Ovary (tissue), 3 donors: ENCODE results near the gene VKORC1L1.
A peak's percentile ranks its signal among the peaks of the same experiment; 100 is the strongest.

Source experiments
- CTCF ChIP-seq, 3 donors: fragments of 450-650 bp in 2 of 3; fragments of 200-600 bp in 1 of 3; IDR thresholded peaks; one replicate each; pipeline versions ENCODE4 v1.5.1 to v1.8.0; 2016 to 2022; ENCODE audit warnings: antibody characterized with exemption in 3 of 3, mild to moderate bottlenecking in 1 of 3
- POLR2A ChIP-seq: fragments of 450-650 bp; IDR thresholded peaks from one replicate; pipeline ENCODE4 v1.6.1; 2017; ENCODE audit warnings: antibody characterized with exemption, mild to moderate bottlenecking, moderate library complexity
- donor health status: DM: no; HTN: no; CAD: no.

- TF ChIP-seq CTCF (IDR thresholded peaks at IDR 0.05) (no peak), POLR2A (peak; percentile 7)
Measured at GRCh38 chr7:65872776-65873581, at the start of gene VKORC1L1.
